A549 (cell line): ENCODE measurements around the gene TMTC2.

Experiments used
- BHLHE40 ChIP-seq: IDR thresholded peaks from 2 replicates; pipeline ENCODE4 v1.6.1; 2012; ENCODE audit warnings: low read depth, low read length, inconsistent platforms
- CHD2 ChIP-seq: fragments of 150-350 bp; IDR thresholded peaks from 2 replicates; pipeline ENCODE4 v1.6.1; 2014; ENCODE audit warnings: low read length; ENCODE audit not compliant: partially characterized antibody
- CTCF ChIP-seq: fragments of >200 bp; sonication (Bioruptor Twin); formaldehyde crosslinking; IDR thresholded peaks from 3 replicates; pipeline ENCODE4 v1.5.1; 2016
- E2F6 ChIP-seq: IDR thresholded peaks from 2 replicates; pipeline ENCODE4 v1.6.1; 2012; ENCODE audit warnings: low read depth, borderline replicate concordance
- EP300 ChIP-seq, 2 experiments: fragments of >200 bp; sonication (Bioruptor Twin); formaldehyde crosslinking; IDR thresholded peaks; 2 replicates in 1 of 2; 3 replicates in 1 of 2; pipeline ENCODE4 v1.6.1; 2016 to 2017
- JUN ChIP-seq, 2 experiments: fragments of >200 bp; sonication (Bioruptor Twin); formaldehyde crosslinking; IDR thresholded peaks; 2 replicates in 1 of 2; 3 replicates in 1 of 2; pipeline ENCODE4 v1.6.1; 2016 to 2017
- KDM1A ChIP-seq: fragments of 200-600 bp; sonication (generic); IDR thresholded peaks from 2 replicates; pipeline ENCODE4 v1.6.1; 2016; ENCODE audit warnings: low read depth, mild to moderate bottlenecking
- POLR2A ChIP-seq: IDR thresholded peaks from 2 replicates; pipeline ENCODE4 v1.6.1; 2012; ENCODE audit warnings: mild to moderate bottlenecking, low read length
- REST ChIP-seq: fragments of 200-600 bp; sonication (generic); IDR thresholded peaks from 2 replicates; pipeline ENCODE4 v1.6.1; 2016; ENCODE audit warnings: antibody characterized with exemption, mild to moderate bottlenecking, moderate library complexity
- SMC3 ChIP-seq: fragments of >200 bp; sonication (Bioruptor Twin); formaldehyde crosslinking; IDR thresholded peaks from 3 replicates; pipeline ENCODE4 v1.6.1; 2018; ENCODE audit warnings: inconsistent platforms
- SREBF2 ChIP-seq: fragments of 450-650 bp; IDR thresholded peaks from 2 replicates; pipeline ENCODE4 v1.6.1; 2014; ENCODE audit warnings: mild to moderate bottlenecking, moderate library complexity
- TF ChIP-seq, protein P1 (sequence below): fragments of 450-650 bp; IDR thresholded peaks from 2 replicates; pipeline ENCODE4 v1.6.1; 2014; ENCODE audit warnings: antibody characterized with exemption

DNA sequence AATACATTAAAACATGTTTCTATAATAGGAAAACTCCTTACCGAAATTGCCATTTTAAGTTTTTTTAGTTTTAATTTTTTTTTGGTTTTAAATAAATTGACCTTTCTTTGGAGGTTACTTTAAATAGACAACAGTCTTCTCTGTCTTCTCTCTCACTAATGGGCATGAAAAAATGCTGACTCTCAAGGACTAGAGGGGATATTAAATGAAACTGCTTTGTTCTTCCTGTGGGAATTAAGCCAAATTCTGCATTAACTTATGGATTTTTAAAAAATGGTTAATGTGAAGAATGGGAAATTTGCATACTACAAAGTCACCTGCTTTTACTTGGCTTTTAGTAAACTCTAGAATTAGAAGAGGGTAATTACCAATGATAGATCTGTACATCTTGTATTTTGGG is 378.9 kb downstream of the TMTC2 start:
- TF ChIP-seq CTCF (no peak), POLR2A (no peak), REST (no peak), E2F6 (no peak), SMC3 (no peak), SREBF2 (no peak), JUN (IDR thresholded peaks at IDR 0.05) (no peak), CHD2 (no peak), EP300 (IDR thresholded peaks at IDR 0.05) (no peak), KDM1A (no peak), BHLHE40 (no peak)
- TF ChIP-seq, protein P1, sequence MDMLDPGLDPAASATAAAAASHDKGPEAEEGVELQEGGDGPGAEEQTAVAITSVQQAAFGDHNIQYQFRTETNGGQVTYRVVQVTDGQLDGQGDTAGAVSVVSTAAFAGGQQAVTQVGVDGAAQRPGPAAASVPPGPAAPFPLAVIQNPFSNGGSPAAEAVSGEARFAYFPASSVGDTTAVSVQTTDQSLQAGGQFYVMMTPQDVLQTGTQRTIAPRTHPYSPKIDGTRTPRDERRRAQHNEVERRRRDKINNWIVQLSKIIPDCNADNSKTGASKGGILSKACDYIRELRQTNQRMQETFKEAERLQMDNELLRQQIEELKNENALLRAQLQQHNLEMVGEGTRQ, result no peak
